Astrocyte (in vitro differentiated cells and primary cell): ENCODE results near the gene HUS1B.

Experiments
- EZH2 ChIP-seq: IDR thresholded peaks from 2 replicates; pipeline ENCODE4 v1.6.1; 2012; ENCODE audit warnings: mild to moderate bottlenecking, low read length, inconsistent platforms; ENCODE audit not compliant: insufficient read depth
- TF ChIP-seq, protein P1 (sequence below): IDR thresholded peaks from 2 replicates; pipeline ENCODE4 v1.5.1; 2011; ENCODE audit warnings: low read depth, mild to moderate bottlenecking, inconsistent platforms, low read length, moderate library complexity; ENCODE audit not compliant: insufficient read depth

- TF ChIP-seq EZH2: no peak
- TF ChIP-seq, protein P1, sequence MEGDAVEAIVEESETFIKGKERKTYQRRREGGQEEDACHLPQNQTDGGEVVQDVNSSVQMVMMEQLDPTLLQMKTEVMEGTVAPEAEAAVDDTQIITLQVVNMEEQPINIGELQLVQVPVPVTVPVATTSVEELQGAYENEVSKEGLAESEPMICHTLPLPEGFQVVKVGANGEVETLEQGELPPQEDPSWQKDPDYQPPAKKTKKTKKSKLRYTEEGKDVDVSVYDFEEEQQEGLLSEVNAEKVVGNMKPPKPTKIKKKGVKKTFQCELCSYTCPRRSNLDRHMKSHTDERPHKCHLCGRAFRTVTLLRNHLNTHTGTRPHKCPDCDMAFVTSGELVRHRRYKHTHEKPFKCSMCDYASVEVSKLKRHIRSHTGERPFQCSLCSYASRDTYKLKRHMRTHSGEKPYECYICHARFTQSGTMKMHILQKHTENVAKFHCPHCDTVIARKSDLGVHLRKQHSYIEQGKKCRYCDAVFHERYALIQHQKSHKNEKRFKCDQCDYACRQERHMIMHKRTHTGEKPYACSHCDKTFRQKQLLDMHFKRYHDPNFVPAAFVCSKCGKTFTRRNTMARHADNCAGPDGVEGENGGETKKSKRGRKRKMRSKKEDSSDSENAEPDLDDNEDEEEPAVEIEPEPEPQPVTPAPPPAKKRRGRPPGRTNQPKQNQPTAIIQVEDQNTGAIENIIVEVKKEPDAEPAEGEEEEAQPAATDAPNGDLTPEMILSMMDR: no peak
Measured at GRCh38 chr6:606829-607379, 50.0 kb downstream of the HUS1B start.
